MG63 (cell line): Measurements from ENCODE around the gene TXNDC16. TPM values are rescaled to one million over a fixed set of nuclear protein-coding genes. Genes with fewer than 3 reads are reported as not detected.

Source experiments
- DNase-seq: peaks from one replicate; pipeline ENCODE4 v3.0.0-alpha.2; 2020
- H3K27me3 ChIP-seq: fragments of 250-450 bp; sonication (Bioruptor Pico); 2 replicates; pipeline ENCODE4 v1.5.1; 2020; ENCODE audit warnings: mild to moderate bottlenecking, moderate library complexity
- H3K36me3 ChIP-seq: fragments of 250-450 bp; sonication (Bioruptor Pico); 2 replicates; pipeline ENCODE4 v1.5.1; 2020; ENCODE audit warnings: mild to moderate bottlenecking, moderate library complexity
- H3K4me3 ChIP-seq: fragments of 250-450 bp; sonication (Bioruptor Pico); 2 replicates; pipeline ENCODE4 v1.5.1; 2020; ENCODE audit warnings: mild to moderate bottlenecking, moderate library complexity
- H3K9me3 ChIP-seq: fragments of 250-450 bp; sonication (Bioruptor Pico); 2 replicates; pipeline ENCODE4 v1.5.1; 2020; ENCODE audit warnings: mild to moderate bottlenecking, moderate library complexity
- total RNA-seq: library from RNA; depleted of rRNA; stranded (reverse); fragments of >200 nt; shearing (Covaris generic); gene quantifications from 2 replicates; pipeline ENCODE4 v1.2.3, GENCODE V29; 2014; ENCODE audit warnings: low replicate concordance

TXNDC16 gene
- total RNA-seq, 1 experiment from 2014 or later = 1.9 TPM

DNA sequence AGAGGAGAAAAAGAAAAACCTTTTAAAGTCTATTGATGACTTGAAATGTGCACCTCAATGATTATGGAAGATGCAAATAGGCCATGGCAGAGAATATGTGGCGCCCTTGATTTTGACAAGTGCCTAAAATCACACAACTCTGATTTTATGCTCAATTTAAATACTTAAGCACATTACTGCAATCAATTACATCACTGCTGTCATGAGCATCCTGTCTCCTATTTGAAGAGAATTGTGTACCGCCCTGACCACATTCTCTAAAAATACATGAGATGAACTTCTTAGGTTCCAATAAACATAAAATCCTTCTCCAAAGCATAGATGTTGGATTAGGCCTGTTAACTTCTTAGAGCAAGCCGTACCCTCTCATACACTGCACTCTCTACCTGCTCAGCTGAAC, 1.6 kb downstream of the TXNDC16 start:
- Histone ChIP-seq H3K9me3 (no peaks in the 10 kb centered on the region), H3K4me3 (no peak overlapping the region), H3K27me3 (no peaks in the 10 kb centered on the region), H3K36me3 (no peaks in the 10 kb centered on the region)
- DNase-seq = no peak

DNA sequence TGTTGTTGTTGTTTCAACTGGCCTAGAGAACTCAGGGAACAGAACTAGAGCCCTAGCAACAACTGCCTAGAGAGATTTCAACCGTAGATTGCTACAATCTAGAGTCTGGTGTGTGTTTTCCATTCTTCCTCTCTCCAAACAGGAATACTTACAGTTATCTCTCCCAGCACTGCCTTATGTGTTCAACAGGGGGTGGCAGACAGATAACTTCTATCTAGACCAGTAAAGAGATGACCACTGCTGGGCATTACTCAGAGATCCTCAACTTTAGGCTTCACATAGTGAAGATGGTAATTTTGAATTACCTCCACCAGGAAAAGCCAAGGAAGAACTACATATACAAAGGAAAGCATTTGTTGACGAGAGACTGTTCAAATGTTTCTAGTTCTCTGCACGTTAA, 4.8 kb downstream of the TXNDC16 start:
- no peaks in the 10 kb centered on the region for H3K27me3 ChIP-seq
- H3K36me3 ChIP-seq = no peaks in the 10 kb centered on the region
- no peaks in the 10 kb centered on the region for H3K9me3 ChIP-seq
- no peak overlapping the region for H3K4me3 ChIP-seq
- DNase-seq = no peak

DNA sequence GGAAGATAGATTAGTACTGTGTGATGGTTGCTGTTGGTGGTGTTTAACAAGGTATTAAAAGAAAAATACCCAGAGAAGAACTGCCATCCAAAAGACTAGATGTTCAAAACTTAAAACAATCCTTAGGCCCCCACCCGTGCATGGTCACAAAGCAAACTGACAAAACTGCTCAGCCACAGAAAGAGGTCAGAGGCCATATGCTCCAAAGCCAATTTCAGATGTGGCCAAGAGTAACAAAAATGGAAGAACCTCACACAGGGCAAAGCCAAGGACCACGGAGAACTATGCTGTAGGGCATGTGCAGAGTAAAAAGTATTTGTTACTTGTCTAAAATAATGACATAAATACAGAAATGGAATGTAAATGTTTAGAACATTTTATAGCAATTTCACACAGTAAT, 5.3 kb downstream of the TXNDC16 start:
- no peaks in the 10 kb centered on the region for H3K36me3 ChIP-seq
- DNase-seq = no peak
- H3K27me3 ChIP-seq = no peaks in the 10 kb centered on the region
- no peaks in the 10 kb centered on the region for H3K9me3 ChIP-seq
- no peak overlapping the region for H3K4me3 ChIP-seq

DNA sequence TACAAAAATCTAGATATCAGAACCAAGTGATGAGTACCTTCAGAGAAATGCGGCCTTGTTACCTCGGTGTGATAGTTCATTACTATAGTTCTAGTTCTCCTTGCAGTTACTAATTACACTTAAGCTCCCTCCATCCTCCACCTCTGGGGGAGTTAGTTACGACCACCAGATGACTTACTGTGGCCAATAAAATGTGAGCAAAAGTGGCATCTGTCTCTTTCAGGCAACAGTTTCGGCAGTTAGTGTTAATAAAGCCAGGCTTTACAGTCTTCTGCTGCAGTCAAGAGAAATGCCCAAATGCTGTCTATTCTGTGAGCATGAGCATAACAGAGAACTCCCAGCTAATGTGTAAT, 6.0 kb downstream of the TXNDC16 start:
- Histone ChIP-seq H3K36me3 (no peaks in the 10 kb centered on the region), H3K27me3 (no peaks in the 10 kb centered on the region), H3K4me3 (no peak overlapping the region), H3K9me3 (no peaks in the 10 kb centered on the region)
- DNase-seq = no peak

DNA sequence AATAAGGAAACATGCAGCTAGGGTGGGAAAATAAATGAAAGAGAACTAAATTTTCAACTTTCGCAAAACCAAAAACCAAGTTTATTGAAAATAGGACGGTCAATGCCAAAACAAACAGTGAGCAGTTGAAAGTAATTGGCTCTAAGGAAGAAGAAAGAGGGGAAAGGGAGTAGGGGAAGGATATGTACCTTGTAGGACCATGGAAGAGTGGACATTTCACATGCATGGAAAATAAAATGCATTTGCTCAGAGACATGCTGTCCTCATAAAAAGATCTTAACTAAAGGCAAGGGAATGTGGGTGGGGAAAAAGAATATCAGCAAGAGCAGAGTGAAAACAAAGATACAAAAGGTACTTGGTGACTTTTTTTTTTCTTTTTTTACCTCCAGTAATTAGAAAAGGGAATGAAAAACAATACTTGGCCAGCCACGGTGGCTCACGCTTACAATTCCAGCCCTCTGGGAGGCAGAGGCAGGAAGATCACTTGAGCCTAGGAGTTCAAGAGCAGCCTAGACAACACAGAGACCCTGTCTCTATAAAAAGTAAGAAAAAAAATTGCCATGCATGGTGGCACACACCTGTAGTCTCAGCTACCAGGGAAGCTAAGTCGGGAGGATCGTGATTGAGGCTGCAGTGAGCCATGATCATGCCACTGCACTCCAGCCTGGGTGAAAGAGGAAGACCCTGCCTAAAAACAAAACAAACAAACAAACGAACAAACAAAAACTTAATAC, 6.6 kb downstream of the TXNDC16 start:
- H3K4me3 ChIP-seq = no peak overlapping the region
- H3K9me3 ChIP-seq = no peaks in the 10 kb centered on the region
- no peak for DNase-seq
- no peaks in the 10 kb centered on the region for H3K36me3 ChIP-seq
- no peaks in the 10 kb centered on the region for H3K27me3 ChIP-seq

DNA sequence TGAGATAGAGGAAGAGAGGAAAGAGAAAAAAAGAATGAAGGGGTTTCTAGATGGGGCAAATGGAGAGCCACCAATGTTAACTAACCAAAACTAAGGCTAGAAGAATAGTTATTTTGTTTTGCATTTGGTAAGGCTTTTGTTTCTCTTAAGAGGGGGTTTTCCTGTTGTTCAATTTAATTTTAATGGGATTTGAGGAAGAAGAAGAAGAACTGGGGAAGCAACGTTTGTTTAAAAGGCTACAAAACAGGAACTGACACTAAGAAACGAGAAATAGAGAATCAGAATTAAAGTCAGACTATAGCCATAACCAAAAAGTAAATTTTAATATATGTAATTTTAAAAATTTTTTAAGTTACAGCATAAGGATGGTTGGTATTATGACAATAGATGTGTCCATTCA, 13.7 kb downstream of the TXNDC16 start:
- no peaks in the 10 kb centered on the region for H3K36me3 ChIP-seq
- H3K9me3 ChIP-seq = no peaks in the 10 kb centered on the region
- no peak overlapping the region for H3K4me3 ChIP-seq
- no peaks in the 10 kb centered on the region for H3K27me3 ChIP-seq
- no peak for DNase-seq

DNA sequence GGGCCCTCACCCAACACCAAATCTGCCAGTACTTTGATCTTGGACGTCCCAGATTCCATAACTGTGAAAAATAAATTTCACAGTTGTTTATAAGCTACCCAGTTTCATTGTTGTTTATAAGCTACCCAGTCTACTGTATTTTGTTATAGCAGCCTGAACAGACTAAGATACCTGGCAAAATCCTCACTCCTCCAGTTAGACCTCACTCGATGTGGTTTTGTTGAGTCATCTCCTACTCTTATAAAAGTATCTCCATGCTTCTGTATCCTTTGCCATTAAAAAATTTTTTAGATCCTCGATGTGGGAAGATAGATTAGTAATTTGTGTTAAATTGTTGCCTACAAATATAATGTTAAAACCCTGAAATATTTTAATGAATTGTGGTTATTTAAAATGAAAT, 16.0 kb downstream of the TXNDC16 start:
- DNase-seq = no peak
- Histone ChIP-seq H3K9me3 (no peaks in the 10 kb centered on the region), H3K27me3 (no peaks in the 10 kb centered on the region), H3K36me3 (no peaks in the 10 kb centered on the region), H3K4me3 (no peak overlapping the region)

DNA sequence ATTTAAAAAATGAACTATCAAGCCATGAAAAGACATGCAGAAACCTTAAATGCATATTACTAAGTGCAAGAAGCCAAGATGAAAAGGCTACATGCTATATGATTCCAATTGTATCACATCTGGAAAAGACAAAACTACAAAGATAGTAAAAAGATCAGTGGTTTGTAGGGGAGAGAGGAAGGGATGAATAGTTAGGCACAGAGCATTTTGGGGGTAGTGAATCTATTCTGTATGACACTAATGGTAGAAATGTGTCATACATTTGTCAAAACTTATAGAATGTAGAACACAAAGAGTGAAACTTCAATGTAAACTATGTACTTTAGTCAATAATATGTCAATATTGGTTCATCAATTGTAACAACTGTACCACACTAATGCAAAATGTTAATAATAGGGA, 20.8 kb downstream of the TXNDC16 start:
- no peaks in the 10 kb centered on the region for H3K9me3 ChIP-seq
- no peaks in the 10 kb centered on the region for H3K27me3 ChIP-seq
- no peak for DNase-seq
- H3K4me3 ChIP-seq = no peak overlapping the region
- H3K36me3 ChIP-seq = no peaks in the 10 kb centered on the region

DNA sequence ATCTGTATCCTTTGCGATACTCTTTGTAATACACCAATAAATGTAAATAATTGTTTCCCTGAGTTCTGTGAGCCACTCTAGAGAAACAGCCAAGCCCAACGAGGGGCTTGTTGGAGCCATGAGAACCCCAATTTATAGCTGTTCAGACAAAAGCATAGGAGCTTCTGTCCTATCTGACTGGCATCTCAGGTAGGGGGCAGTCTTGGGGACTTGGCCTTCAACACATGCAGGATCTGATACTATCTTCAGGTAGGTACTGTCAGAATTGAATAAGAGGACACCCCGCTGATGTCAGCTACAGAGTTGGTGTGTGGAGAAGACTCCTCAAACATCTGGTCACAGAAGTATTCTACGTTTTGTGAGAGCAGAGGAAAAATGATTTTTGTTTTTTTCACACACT, 25.3 kb downstream of the TXNDC16 start:
- DNase-seq = no peak
- no peaks in the 10 kb centered on the region for H3K27me3 ChIP-seq
- H3K36me3 ChIP-seq = no peaks in the 10 kb centered on the region
- no peak overlapping the region for H3K4me3 ChIP-seq
- no peaks in the 10 kb centered on the region for H3K9me3 ChIP-seq

DNA sequence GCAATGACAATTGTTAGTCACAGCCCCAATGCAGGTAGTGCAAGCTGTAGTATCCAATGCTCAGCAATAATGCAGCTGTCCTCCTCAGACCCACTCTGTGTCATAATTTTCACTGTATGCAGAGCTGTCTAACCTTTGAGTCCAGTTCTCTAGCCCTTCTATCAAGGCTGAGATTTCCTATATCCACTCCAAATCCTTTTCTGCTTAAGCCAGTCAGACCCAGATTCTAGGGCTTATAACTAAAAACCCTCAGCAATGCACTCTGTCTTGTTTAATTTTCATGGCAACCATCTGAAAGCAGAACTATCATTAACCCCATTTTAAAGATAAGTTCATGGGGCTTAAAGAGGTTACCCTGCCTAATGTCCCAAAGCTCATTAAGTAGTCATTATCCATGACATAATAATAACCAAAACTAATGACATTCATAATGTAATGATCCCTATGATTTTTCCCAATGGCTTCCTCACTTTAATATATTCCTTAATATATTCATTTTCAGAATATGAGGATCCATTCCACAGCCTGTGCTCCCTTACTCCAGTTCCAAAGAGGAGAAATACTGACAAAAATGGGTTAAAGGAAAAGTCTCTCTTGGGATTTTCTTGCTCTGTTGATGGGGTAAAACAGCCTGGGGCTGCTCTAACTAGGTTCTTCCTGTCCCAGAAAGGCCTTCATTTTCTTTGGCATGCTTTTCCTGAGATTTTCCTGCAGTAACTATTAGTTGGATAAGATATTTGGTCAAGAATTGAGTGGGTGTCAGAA, 29.5 kb downstream of the TXNDC16 start:
- H3K9me3 ChIP-seq = no peaks in the 10 kb centered on the region
- no peak overlapping the region for H3K4me3 ChIP-seq
- DNase-seq = no peak
- no peaks in the 10 kb centered on the region for H3K27me3 ChIP-seq
- no peaks in the 10 kb centered on the region for H3K36me3 ChIP-seq

DNA sequence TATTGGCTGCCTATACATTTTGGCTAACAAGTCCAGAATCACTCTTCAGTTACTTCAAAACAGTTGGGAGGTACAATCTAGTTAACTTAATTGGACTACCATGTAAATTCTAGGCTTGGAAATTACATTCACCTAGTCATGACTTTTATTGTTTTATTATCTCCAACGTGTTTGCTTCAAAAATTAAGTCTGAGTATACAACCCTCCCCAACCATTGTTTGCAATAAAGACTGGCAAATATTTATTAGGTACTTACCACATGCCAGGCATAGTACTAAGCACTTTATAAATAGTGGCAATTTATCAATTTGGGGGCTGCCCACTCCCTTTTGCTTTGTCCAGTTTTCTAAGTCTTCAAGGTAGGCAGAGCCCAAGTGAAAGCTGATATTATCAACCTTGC, 30.3 kb downstream of the TXNDC16 start:
- no peaks in the 10 kb centered on the region for H3K27me3 ChIP-seq
- no peak for DNase-seq
- H3K9me3 ChIP-seq = no peaks in the 10 kb centered on the region
- H3K4me3 ChIP-seq = no peak overlapping the region
- H3K36me3 ChIP-seq = no peaks in the 10 kb centered on the region

DNA sequence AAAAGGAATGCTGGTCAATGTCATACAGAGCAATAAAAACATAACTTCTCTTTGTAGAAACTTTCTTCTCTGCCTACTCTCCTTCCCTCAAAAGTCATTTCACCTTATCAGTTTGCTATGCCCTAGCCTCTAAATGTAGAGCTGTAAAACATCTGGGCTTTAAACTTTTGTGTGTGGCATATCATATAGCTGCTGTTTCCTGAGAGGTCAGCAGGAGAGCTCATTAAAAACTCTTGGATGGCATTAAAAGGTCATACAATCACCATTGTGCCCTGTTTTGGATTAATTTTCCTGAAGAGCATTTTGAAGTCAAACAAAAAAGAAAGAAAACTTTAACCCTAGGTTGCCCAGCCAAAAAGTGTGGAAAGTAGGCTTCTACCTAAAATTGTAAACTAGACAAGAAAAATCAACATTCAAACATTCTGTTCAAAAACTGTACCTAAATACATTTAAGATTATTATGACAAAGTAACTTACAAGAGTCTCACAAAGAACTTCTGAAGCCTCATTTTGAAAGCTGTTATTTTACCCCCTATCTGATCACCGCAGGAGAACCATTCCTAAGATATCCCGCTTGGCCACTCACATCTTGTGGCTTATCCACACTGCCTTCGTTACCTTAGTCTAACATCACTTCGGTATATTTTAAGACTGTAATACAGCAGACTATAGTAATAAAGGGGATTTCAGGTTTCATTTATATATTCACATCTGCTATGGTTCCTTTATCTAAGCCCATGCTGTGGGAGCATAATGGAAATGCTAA, 38.1 kb downstream of the TXNDC16 start:
- no peaks in the 10 kb centered on the region for H3K36me3 ChIP-seq
- no peak for DNase-seq
- H3K9me3 ChIP-seq = no peaks in the 10 kb centered on the region
- no peaks in the 10 kb centered on the region for H3K27me3 ChIP-seq
- H3K4me3 ChIP-seq = no peak overlapping the region

DNA sequence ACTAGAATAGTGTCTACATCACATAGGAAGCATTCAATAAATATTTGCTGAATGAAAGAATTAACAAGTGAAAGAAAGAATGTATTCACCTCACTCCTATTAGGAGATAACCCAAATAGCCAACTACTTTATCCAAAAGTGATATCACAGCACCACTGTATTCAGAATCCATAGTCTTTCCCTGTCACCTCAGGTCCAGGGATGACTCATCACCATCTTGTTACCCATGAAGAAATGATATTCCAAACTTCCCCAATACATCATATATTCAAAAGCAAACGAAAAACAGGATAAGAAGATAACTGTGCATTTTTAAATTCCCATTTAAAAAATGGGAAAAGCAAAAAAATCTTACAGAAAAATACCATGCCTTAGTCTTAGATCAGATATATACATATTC, 39.1 kb downstream of the TXNDC16 start:
- Histone ChIP-seq H3K9me3 (no peaks in the 10 kb centered on the region), H3K4me3 (no peak overlapping the region), H3K27me3 (no peaks in the 10 kb centered on the region), H3K36me3 (no peaks in the 10 kb centered on the region)
- no peak for DNase-seq

DNA sequence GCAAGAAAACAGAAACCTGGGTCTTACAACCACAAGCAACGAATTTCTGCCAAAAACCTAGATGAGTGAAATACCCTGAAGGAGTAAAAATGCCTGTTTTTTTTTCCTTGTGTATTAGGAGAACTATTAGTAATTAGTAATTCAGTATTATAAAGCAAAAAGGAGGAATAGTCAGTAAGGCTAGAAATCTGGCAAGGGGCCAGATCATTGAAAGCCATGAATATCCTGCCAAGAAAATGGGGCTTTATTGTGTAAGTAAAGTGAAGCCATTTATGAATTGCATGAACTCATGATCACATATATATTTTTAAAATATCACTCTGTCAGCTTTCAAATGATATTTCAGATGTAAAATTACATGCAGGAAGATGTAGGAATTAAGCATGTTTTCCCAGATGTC, 57.9 kb downstream of the TXNDC16 start:
- DNase-seq = no peak
- Histone ChIP-seq H3K9me3 (no peaks in the 10 kb centered on the region), H3K36me3 (no peaks in the 10 kb centered on the region), H3K4me3 (no peak overlapping the region), H3K27me3 (no peaks in the 10 kb centered on the region)

DNA sequence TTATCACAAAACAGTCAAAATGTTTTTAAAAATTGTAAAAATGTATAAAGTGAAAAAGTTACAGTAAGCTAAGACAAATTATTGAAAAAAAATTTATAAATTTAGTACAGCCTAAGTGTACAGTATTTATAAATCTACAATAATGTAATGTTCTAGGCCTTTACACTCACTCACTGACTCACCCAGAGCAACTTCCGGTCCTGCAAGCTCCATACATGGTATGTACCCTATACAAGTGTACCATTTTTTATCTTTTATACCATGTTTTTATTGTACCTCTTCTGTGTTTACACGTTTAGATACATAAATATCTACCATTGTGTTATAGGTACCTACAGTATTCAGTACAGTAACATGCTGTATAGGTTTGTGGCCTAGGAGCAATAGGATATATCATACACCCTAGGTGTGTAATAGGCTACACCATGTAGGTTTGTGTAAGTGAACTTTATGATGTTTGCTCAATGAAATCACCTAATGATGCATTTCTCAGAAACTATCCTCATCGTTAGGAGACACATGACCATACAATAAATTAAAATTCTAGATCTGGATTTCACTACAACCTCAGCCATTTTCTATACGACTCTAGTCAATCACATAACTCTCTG, 66.8 kb downstream of the TXNDC16 start:
- H3K4me3 ChIP-seq = no peak overlapping the region
- H3K27me3 ChIP-seq = no peaks in the 10 kb centered on the region
- H3K36me3 ChIP-seq = no peaks in the 10 kb centered on the region
- H3K9me3 ChIP-seq = no peaks in the 10 kb centered on the region
- no peak for DNase-seq

DNA sequence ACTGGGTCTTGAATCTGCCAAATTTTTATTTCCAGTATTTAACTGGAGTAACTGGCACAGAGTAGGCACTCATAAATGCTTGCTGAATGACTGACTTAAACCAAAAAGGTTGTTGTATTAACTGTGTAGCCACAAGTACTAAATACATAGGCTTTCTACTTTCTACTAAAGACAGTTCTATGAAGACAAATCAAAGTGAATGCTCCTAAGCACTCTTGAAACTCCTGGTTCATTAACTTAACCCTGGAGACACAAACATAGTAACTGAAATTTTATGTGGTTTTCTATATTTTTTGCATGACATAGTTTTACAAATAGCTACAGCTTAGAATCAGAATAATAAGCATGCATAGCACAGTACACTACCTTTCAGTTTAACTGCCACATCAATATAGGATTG, 70.4 kb downstream of the TXNDC16 start:
- H3K36me3 ChIP-seq = no peaks in the 10 kb centered on the region
- DNase-seq = no peak

DNA sequence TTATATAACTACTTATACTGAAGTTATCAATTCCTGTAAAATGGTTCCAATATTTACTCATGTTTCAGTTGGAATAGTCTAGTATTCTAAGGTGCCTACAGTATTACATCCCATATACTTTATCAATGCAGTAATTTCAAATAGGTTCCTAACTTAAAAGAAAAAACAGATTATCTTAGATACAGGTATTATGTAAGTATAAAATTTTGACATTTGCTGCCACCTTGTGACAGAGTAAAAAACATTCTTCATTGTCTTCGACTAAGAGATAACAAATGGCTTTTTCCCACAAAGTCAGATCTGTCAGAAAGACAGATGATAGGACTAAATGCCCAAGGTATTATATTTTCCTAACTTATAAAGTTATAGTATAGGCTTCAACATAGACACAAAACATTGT, 78.7 kb downstream of the TXNDC16 start:
- Histone ChIP-seq H3K4me3 (no peak overlapping the region), H3K36me3 (no peaks in the 10 kb centered on the region), H3K9me3 (no peaks in the 10 kb centered on the region), H3K27me3 (no peaks in the 10 kb centered on the region)
- no peak for DNase-seq

More for the DNA sequence above, 70.4 kb downstream of the TXNDC16 start:
- Histone ChIP-seq H3K4me3 (no peak overlapping the region), H3K27me3 (no peaks in the 10 kb centered on the region), H3K9me3 (no peaks in the 10 kb centered on the region)
